ENCODE results near the gene SNW1. TPM values are rescaled to one million over a fixed set of nuclear protein-coding genes. Genes with fewer than 3 reads are reported as not detected.
"Not testable (repeated sequence)": the region's sequence is repeated elsewhere in the genome, so short reads cannot be mapped to it uniquely, and the experiment has no call there.

Gene SNW1
- total and polyA plus RNA-seq, 9 donors, result 29.2 to 87.8 (median 69.8) TPM

DNA sequence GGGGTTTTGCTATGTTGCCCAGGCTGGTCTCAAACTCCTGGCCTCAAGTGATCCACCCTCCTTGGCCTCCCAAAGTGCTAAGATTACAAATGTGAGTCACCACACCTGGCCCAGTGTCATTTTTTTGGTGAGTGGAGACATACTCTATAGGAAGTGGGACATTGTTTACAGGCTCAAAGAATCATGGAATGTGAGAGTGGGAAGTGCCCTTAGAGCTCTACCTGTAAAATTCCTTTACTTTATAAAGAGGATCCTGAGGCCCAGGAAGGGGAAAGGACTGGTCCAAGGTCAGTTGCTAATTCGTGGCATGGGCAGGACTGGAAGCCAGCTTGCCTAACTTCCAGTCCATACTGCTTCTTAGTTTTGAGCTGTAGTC is 30.3 kb upstream of the SNW1 start:
- no peak overlapping the region for H3K27ac ChIP-seq
- no peak for TF ChIP-seq POLR2A (IDR thresholded peaks at IDR 0.05)
- TF ChIP-seq EP300 (IDR thresholded peaks at IDR 0.05), result no peak
- TF ChIP-seq, protein P1, sequence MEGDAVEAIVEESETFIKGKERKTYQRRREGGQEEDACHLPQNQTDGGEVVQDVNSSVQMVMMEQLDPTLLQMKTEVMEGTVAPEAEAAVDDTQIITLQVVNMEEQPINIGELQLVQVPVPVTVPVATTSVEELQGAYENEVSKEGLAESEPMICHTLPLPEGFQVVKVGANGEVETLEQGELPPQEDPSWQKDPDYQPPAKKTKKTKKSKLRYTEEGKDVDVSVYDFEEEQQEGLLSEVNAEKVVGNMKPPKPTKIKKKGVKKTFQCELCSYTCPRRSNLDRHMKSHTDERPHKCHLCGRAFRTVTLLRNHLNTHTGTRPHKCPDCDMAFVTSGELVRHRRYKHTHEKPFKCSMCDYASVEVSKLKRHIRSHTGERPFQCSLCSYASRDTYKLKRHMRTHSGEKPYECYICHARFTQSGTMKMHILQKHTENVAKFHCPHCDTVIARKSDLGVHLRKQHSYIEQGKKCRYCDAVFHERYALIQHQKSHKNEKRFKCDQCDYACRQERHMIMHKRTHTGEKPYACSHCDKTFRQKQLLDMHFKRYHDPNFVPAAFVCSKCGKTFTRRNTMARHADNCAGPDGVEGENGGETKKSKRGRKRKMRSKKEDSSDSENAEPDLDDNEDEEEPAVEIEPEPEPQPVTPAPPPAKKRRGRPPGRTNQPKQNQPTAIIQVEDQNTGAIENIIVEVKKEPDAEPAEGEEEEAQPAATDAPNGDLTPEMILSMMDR (IDR thresholded peaks at IDR 0.05), result no peak
- intact Hi-C loops (cut with DNase I), result no loop called here

DNA sequence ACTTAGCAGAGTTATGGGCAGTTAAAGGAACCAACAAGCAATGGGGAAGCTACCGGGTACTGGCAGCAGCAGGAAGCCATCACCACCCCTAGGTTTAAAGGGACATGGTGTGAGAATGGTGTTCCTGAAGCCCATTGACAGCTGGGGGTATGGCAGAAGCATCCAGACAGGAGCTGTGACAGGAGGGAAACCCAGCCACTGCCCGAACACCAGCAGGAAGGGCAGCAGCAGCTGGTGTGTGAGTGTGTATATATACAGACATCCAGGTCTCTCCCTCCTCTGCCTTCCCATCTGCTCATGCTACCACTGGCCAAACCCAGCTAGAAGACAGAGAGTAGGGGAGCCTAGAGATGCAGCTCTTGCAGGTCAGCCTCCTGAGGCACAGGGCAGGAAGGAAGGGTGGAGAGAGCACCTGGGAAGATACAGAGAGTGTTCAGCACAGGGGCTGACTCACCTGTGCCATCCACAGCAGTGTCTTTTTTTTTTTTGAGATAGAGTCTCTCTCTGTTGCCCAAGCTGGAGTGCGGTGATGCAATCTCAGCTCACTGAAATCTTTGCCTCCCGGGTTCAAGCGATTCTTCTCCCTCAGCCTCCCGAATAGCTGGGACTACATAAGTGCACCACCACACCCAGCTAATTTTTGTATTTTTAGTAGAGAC is 29.7 kb upstream of the SNW1 start:
- no peak for DNase-seq
- Histone ChIP-seq H3K9me3 (no peaks in the 10 kb centered on the region), H3K27ac (no peak overlapping the region), H3K4me1 (ENCODE audit: insufficient read depth) (no peaks in the 10 kb centered on the region), H3K36me3 (no peaks in the 10 kb centered on the region), H3K4me3 (no peak overlapping the region), H3K27me3 (no peaks in the 10 kb centered on the region)
- 74 to 80% (median 74%) methylated on average over 6 of the region's 6 CpGs for WGBS, 3 donors
- intact Hi-C loops (cut with DNase I), result no loop called here
- TF ChIP-seq, protein P1 (IDR thresholded peaks at IDR 0.05), result no peak
- TF ChIP-seq POLR2A (IDR thresholded peaks at IDR 0.05) (no peak), EP300 (IDR thresholded peaks at IDR 0.05) (no peak)

More for the DNA sequence above, 30.3 kb upstream of the SNW1 start:
- Histone ChIP-seq H3K4me3 (no peak overlapping the region), H3K36me3 (no peaks in the 10 kb centered on the region), H3K27me3 (no peaks in the 10 kb centered on the region), H3K9me3 (no peaks in the 10 kb centered on the region), H3K4me1 (ENCODE audit: insufficient read depth) (no peaks in the 10 kb centered on the region)
- 39 to 53% (median 50%) methylated on average over 1 of the region's 1 CpG for WGBS, 3 donors
- no peak for DNase-seq

GRCh38 chr14:77786148-77786547 is 25.2 kb upstream of the SNW1 start:
- no peak overlapping the region for H3K4me3 ChIP-seq
- H3K27me3 ChIP-seq, result no peaks in the 10 kb centered on the region
- no peaks in the 10 kb centered on the region for H3K4me1 ChIP-seq (ENCODE audit: insufficient read depth)
- H3K27ac ChIP-seq, result no peak overlapping the region
- intact Hi-C loops (cut with DNase I), result no loop called here
- no peaks in the 10 kb centered on the region for H3K36me3 ChIP-seq
- DNase-seq, result no peak
- TF ChIP-seq EP300 (IDR thresholded peaks at IDR 0.05), result no peak
- no peaks in the 10 kb centered on the region for H3K9me3 ChIP-seq
- WGBS, 3 donors, result 34 to 40% (median 39%) methylated on average over 4 of the region's 4 CpGs

- H3K4me1 ChIP-seq (ENCODE audit: insufficient read depth), result no peaks in the 10 kb centered on the region
- H3K36me3 ChIP-seq, result no peaks in the 10 kb centered on the region
- no peaks in the 10 kb centered on the region for H3K9me3 ChIP-seq
- TF ChIP-seq, protein P1 (IDR thresholded peaks at IDR 0.05), result no peak
- TF ChIP-seq POLR2A (IDR thresholded peaks at IDR 0.05) (no peak), EP300 (IDR thresholded peaks at IDR 0.05) (no peak)
- intact Hi-C loops (cut with DNase I), result no loop called here
- DNase-seq, result no peak
- no peak overlapping the region for H3K4me3 ChIP-seq
- H3K27me3 ChIP-seq, result no peaks in the 10 kb centered on the region
- H3K27ac ChIP-seq, result no peak overlapping the region
Measured at GRCh38 chr14:77782202-77782601, 21.2 kb upstream of the SNW1 start.

- H3K27ac ChIP-seq; intact Hi-C loops (cut with DNase I); H3K4me3 ChIP-seq; H3K36me3 ChIP-seq; H3K4me1 ChIP-seq (ENCODE audit: insufficient read depth); DNase-seq; H3K9me3 ChIP-seq; H3K27me3 ChIP-seq: not testable (repeated sequence)
- WGBS, 3 donors, result 77 to 84% (median 79%) methylated on average over 4 of the region's 4 CpGs
Measured at GRCh38 chr14:77773966-77774365, 13.0 kb upstream of the SNW1 start.

GRCh38 chr14:77768442-77769069 is 7.6 kb upstream of the SNW1 start:
- DNase-seq; H3K9me3 ChIP-seq; H3K4me1 ChIP-seq (ENCODE audit: insufficient read depth); H3K27ac ChIP-seq; H3K36me3 ChIP-seq; H3K27me3 ChIP-seq; intact Hi-C loops (cut with DNase I); H3K4me3 ChIP-seq: not testable (repeated sequence)
- 49 to 57% (median 54%) methylated on average over 2 of the region's 2 CpGs for WGBS, 3 donors
